HG02623 (cell line): ENCODE data around the gene FAM32A.

Experiments used
- ATAC-seq: cut with Tn5 transposase; IDR thresholded peaks from one replicate; pipeline ENCODE4 v1.9.1; 2021; ENCODE audit warnings: moderate library complexity; ENCODE audit not compliant: unreplicated experiment

The FAM32A gene

DNA sequence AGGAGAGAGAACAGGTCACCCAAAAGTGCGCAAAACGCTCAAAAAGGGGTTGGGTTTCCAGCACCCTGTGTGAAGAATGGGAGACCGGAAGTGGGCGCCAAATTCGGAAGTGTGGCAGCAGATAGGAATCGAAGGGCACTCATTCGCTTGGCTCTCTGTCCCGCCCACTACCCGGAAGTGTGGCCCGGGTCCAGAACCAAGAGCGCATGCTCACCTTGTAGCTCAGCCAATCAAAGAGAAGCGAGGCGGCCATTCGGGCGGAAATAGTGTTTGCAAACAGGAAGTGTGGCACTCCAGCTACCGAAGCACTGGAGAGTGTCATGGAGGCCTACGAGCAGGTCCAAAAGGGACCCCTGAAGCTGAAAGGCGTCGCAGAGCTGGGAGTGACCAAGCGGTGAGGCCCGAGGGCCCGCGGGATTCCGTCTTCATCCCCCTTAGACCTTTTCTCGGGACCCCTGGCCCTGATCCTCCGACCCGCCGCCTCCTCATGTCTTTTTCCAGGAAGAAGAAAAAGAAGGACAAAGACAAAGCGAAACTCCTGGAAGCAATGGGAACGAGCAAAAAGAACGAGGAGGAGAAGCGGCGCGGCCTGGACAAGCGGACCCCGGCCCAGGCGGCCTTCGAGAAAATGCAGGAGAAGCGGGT, at the start of gene FAM32A:
FAM32A (plus strand) TSS at position 288 of the 645 bp plus-strand sequence; CDS start at position 321, 33 bp downstream.
- peak; percentile 92 for ATAC-seq

DNA sequence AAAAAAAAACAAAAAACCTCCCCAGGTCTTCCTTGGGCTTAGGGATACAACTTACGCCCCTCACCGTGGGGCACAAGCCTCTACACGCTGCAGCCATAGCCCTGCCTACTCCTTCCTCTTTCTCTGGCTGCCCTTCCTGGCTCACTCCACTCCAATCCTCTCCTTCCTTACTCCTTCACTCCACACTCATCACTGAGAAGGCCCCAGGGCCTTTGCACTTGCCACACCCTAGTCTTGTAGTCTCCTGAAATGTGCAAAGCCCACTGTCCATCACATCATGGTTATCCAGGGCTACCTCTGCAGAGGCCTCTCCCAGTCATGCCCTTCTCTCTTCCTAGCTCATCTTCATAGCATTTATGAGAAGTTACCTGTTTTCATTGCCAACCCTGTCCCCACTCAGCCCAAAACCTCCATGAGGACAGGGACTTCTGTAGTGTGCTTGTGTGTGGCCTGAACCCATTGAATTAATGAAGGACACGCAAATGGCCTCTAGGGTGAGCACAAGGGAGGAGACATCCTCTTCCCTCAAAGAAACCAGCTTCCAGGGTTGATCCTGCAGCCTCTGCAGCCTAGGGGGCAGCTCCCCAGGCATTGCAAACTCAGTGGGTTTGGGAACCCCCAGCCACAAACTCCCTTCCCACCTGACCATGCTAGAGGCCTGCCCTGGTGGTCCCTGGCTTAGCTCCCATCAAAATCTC, 49.6 kb upstream of the FAM32A start:
- ATAC-seq: no peak

DNA sequence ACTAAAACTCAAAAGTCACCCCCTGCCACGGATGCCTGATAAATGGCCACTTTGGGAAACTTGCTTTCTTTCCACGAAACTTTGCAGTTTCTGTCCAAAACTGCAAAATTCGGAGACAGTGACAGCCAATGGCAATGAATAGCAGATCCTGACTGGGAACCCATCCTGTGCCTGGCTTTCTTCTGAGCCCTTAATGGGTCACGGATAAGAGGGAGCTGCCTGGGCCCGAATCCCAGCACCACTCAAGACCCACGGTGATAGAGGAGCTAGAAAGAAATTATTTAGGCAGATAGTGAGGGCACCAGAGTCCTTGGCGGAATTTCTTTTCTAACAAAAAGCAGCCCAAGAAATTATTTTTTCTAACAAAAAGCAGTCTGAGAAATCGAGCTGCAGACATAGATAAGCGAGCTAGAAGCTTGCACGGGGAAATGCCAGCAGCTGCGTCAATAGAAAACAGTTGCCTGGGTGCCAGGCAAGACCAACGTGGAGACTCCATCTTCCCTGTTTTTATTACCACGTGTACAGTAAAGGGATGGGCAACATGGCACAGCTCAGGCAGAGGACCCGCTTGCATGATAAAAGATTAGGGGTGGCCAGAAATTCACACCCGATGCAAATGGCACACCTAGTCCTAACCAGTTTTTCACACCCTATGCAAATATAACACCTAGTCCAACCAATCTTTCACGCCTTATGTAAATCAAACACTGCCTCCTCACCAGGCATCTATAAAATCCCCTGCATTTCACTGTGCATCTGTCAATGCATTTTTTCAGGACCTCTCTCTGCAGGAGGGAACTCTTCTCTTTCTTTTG, 48.8 kb upstream of the FAM32A start:
- no peak for ATAC-seq

DNA sequence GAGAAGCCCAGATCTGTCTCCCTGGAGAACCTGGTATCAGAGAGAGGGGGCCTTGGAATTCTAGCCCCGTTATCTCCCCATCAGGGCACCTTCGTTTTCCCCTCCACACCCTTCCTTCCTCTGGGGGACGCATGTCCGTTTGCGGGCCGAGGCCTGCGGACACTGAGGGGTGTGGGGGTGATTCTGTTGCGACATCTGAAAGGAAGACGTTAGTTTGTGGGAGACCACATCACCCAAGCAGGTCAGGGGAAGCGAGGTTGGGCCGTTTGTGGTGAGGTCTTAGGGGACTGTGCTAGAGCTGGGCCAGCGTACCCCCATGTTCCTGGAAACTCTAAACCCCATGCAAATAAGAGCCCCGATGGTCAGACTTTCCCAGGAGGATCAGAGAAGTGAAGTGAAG, 45.5 kb upstream of the FAM32A start:
- no peak for ATAC-seq

DNA sequence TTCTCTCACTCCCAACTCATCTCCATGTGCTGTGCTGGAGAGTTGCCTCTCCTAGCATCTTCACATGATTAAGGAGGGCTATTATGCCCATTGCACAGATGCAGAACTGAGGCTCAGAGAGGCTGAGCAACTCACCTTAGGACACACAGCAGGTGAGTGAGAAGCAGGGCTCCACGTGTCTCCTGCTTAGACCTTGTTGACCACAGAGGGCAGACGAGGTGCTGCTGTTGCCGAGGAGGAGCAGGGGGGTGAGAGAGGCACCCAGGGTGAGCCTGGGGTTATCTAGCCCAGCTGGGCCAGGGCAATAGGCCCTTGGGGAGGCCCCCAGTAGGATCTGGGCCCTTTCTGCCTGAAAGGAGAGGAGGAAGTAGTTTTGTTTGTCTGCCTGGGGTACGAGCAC, 44.2 kb upstream of the FAM32A start:
- no peak for ATAC-seq

DNA sequence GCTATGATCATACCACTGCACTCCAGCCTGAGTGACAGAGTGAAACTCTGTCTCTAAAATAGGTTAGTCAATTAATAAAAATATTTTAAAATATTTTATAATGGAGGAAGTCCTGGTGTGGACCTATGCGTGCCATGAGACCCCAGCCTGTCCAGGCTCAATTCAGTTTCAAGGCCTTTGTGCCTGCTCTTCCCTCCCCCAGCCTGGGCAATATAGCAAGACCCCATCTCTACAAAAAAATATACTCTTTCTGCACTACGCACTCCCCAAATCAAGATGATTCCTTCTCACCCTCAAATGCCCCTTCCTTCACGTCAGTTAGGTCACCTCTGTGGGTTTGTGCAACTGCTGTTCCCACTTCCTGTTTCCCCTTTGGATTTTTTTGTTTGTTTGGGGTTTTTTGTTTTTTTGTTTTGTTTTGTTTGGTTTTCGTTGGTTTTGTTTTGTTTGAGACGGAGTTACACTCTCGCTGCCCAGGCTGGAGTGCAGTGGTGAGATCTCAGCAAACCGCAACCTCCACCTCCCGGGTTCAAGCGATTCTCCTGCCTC, 43.1 kb upstream of the FAM32A start:
- ATAC-seq: no peak

DNA sequence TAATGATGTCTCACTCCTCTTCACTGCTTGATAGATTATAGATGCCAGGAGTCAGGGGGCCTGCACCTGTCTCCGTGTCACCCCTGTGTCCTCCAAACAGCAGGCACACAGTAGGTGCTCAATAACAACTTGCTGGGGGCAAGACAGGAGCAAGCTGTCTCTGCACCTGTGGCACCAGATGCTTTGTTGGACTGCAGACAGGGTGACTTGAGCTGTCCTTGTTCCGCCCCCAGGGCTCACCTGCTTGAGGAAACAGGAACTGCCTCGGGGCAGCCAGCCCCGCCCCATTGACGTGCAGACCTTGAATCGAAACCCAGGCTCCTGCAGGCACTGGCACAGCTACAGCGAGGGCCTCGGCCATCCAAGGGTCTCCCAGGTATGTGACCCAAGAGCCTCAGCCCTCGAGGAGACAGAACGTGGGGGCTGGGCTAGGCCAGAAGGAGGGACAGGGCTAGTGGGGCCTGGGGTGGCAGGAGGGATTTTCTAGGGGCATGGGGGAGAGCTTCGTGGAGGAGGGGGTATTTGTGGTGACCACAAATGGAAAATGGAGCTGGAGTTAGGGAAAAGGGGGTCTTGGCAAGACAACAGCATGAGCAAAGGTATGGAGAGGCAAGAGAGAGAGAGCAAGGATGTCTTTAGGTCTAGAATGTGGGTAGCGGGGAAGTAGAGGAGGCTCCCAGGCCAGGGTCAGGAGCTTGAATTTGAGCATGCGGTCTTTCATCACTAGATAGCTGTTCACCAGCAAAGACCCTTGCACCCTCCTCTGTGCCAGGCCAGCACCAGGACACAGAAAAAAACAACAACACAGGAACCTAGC, 41.6 kb upstream of the FAM32A start, which contains the start of gene HSH2D:
HSH2D (plus strand) TSS at position 287 of the 817 bp plus-strand sequence. CDS start 5,066 bp downstream, outside the sequence.
- ATAC-seq: peak; percentile 60

DNA sequence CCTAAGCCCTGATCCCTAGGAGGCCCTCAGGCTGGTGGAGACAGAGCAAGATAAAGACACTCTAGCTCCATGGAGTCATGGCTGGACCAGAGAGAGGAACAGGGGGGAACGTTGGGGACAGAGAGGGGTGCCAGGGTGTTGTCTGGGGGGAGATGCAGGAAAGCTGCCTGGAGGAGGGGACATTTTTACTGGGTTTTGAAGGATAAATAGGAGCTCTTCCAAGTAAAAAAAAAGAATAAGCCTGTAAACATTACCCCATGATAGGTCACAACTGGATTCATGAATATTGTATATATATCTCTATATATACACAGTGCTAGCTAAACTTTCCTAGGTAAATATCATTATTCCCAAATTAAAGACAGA, 41.0 kb upstream of the FAM32A start:
- no peak for ATAC-seq

DNA sequence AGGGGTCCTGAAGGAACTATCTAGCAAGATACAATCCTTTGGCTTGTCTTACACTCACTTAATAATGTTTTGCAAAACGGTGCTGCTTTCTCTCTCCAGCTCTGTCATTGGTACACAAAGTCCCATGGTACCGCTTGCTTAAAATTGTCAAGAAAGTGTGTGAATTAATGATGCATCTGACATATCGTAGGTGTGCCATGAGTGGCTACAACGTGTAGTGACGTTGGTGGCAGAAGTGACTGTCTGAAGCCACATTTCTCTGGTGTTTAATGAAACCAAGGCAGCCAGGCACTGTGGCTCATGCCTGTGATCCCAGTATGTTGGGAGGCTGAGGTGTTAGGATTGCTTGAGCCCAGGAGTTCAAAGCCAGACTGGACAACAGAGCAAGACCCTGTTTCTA, 39.1 kb upstream of the FAM32A start:
- ATAC-seq: no peak

DNA sequence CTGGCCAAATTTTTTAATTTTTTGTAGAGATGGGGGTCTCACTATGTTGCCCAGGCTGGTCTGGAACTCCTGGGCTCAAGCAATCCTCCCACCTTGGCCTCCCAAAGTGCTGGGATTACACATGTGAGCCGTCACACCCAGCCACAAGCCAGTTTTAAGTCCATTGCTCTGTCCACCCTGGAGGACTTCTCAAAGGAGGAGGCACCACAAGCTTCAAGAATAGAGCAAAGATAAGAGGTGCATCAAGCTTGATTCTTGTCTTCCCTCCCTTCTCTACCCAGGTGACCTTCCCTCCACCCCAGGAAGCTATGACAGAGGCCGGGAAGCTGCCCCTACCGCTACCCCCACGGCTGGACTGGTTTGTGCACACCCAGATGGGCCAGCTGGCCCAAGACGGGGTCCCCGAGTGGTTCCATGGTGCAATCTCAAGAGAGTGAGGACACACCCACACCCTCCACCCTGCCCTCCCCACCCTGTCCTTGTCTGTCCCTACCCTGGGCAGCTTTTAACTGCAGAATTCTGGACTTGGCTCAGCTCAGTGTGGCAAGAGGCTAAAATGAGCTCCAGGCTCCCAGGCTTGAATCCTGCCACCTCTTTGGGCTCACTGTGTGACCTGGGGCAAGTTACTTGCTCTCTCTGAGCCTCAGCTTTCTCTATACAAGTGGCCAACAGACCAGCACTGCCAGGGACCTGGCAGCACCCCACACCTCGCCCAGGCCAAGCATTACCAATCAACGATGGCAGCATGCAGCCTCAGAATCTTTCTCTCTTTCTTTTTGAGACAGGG, 36.6 kb upstream of the FAM32A start:
- no peak for ATAC-seq

DNA sequence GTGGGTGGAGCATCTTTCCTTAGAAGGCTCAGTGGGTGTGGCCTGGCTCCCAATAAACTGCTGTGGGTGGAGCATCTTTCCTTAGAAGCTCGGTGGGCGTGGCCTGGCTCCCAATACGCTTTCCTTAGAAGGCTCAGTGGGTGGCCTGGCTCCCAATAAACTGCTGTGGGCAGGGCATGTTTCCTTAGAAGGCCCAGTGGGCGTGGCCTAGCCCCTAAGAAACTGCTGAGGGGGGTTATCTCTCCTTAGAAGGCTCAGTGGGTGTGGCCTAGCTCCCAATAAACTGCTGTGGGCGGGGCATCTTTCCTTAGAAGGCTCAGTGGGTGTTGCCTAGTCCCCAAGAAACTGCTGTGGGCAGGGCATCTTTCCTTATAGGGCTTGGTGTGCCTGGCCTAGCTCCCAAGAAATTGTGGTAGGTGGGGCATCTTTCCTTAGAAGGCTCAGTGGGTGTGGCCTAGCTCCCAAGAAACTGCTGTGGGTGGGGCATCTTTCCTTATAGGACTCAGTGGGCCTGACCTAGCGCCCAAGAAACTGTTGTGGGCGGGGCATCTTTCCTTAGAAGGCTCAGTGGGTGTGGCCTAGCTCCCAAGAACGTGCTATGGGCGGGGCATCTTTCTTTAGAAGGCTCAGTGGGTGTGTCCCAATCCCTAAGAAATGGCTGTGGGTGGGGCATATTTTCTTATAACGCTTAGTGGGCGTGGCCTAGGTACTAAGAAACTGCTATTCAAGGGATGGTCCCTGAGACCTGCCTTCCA, 31.5 kb upstream of the FAM32A start:
- ATAC-seq: no peak

DNA sequence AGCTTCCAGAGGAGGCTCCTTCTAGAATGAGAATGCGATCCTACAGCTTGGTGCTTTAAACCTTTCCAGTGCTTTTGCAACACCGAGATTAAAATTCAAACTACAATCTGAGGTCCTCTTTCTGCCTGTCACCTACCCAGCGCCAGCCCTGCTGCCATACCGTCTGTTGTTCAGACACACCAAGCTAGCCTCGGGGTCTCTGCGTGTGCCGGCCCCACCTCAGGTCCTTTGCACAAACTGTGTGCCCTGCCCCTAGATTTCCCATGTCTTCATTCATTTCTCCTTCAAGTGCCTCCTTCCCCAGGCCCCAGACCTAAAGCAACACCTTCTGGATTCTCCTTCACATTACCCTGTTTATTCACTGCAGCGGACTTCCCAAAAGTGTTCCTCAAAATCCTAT, 30.7 kb upstream of the FAM32A start:
- ATAC-seq: no peak

DNA sequence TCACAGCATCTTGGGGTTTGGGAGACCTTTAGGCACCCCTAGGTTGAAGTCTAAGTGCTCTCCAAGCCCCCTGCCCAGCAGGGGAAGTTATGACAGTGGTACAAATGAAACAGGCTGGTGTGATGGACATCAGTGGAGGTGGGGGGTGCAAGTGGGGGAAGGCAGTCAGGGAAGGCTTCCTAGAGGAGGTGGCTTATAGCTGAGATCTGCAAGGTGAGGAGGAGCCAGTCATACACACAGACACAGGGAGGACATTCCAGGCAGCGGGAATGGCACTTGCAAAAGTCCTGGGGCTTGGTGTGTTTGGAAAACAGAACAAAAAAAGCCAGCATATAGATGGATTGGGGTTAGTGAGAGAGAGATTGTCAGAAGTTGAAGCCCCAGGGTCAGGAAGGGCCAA, 30.1 kb upstream of the FAM32A start:
- no peak for ATAC-seq

DNA sequence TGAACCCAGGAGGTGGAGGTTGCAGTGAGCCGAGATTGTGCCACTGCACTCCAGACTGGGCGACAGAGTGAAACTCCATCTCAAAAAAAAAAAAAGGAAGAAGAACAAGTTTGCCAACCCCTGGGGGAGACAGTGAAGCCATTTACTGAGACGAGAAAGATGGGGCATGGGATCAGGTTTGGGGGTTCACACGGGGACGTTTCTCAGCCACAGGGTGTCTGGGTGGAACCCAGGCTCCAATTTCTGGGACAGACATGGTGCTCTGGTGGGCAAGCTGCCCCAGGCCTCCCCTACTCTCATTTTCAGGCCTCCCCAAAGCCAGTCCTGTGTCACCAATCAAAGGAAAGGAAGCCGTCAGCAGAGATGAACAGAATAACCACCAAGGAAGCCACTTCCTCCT, 28.3 kb upstream of the FAM32A start:
- ATAC-seq: no peak

DNA sequence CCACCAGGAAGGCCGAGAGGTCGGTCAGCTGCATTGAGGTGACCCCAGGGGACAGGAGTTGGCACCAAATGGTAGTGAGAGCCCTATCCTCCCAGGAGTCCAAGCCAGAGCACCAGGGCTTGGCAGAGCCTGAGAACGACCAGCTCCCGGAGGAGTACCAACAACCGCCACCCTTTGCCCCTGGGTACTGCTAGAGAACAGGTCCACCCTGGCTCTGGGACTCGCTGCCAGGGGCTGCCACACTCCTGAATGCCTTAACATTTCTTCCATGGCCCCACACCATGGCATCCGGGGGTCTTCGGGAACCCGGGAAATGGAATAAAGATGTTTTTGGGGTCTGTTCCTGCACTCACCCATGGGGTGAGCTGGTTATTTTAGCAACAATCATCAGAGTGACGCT, 27.6 kb upstream of the FAM32A start:
- no peak for ATAC-seq

DNA sequence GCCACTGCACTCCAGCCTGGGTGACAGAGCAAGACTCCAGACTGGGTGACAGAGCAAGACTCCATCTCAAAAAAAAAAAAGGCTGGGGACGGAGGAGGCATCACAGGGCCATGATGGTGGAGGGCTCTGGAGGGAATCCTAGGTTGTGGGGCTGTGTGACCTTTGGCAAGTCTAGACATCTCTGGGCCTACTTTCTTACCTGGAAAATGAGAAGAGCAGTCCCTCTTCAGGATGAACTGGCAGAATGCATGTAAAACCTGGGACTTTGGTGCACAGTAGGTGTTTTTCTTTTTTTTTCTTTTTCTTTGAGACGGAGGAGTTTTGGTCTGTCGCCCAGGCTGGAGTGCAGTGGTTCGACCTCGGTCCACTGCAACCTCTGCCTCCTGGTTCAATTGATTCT, 25.6 kb upstream of the FAM32A start:
- no peak for ATAC-seq

DNA sequence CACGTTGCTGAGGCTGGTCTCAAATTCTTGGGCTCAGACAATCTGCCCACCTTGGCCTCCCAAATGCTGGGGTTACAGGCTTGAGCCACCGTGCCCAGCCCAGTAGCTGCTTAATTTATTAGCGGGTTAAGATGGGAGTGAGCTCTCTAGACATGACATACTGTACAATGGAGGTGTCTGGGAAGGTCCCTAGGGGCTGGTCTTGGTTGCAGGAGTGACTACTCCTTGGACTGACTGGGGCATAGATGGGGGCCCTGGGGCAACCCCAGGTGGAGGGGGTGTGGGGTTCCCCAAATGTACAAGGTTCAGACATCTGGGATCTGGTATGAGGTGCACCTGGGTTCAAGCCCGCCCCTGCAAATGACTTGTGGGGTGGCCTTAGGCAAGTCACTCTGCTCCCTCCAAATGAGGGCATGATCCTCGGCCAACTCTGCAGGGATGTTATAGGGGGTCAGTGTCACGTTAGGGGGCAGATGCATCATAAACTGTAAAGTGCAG, 24.7 kb upstream of the FAM32A start:
- no peak for ATAC-seq

DNA sequence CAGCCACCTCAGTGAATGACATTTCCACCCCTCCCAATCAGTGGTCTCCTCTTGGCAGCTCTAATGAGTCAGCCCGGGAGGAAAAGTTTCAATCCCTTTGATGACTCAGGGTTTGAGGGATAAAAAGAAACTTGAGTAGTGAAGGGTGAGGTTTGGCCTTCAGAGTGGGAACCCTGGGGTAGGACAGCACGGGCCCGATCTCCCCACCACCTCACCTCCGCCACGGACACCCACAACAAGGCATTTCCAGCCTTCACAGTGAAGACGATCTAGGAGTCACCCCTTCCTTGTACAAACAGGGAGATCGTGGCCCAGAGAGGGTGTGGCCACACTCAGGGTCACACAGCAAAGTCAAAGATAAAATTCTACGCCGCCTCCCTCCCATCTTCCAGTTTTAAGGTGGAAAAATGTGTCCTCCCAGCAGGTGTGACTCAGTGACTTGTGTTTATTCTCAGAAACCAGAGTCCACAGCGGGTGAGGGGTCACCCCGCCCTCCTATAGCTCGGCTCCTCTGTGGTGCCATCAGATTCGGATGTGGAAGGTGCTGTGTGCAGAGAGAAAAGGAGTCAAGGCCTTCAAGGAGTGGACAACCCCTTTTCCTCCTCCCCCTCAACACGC, 24.2 kb upstream of the FAM32A start:
- no peak for ATAC-seq

DNA sequence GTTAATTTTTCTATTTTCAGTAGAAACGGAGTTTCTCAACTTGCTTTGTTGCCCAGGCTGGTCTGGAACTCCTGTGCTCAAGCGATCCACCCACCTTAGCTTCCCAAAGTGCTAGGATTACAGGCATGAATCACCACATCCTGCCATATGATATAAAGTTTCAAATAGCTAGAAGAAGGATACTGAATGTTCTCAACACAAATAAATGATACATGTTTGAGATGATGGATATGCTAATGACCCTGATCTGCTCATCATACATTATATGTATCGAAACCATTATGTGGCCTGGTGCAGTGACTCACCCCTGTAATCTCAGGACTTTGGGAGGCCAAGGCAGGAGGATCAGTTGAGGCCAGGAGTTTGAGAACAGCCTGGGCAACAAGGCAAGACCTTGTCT, 23.4 kb upstream of the FAM32A start:
- no peak for ATAC-seq
